Heart right ventricle (tissue), 16 donors: ENCODE measurements around the gene CPTP. TPM values are rescaled to one million over a fixed set of nuclear protein-coding genes. Genes with fewer than 3 reads are reported as not detected.

Source experiments
- ATAC-seq, 8 donors: fragments of 200-7000 bp; cut with Tn5 transposase; one replicate each; pipeline ENCODE4 v1.9.1; 2020; ENCODE audit warnings: mild to moderate bottlenecking in 8 of 8, moderate library complexity in 8 of 8, moderate number of reproducible peaks in 1 of 8
- DNase-seq, 2 donors: peaks; one replicate each; pipeline ENCODE4 v3.0.0-alpha.2; 2020
- H3K27ac ChIP-seq, 10 donors: fragments of 200-600 bp; sonication (generic) in 2 of 10; one replicate each; pipeline versions ENCODE4 v1.5.0 to v1.8.0; 2020 to 2022; ENCODE audit warnings: mild to moderate bottlenecking in 3 of 10
- H3K27me3 ChIP-seq, 7 donors: fragments of 200-600 bp; one replicate each; pipeline ENCODE4 v1.8.0; 2021 to 2022; ENCODE audit warnings: mild to moderate bottlenecking in 2 of 7
- H3K36me3 ChIP-seq, 9 donors: fragments of 200-600 bp; sonication (generic) in 1 of 9; one replicate each; pipeline versions ENCODE4 v1.5.0 to v1.8.0; 2020 to 2022; ENCODE audit warnings: mild to moderate bottlenecking in 2 of 9
- H3K4me1 ChIP-seq, 9 donors: fragments of 200-600 bp; sonication (generic) in 1 of 9; one replicate each; pipeline versions ENCODE4 v1.5.0 to v1.8.0; 2020 to 2022; ENCODE audit warnings: mild to moderate bottlenecking in 4 of 9
- H3K4me3 ChIP-seq, 10 donors: fragments of 200-600 bp; sonication (generic) in 2 of 10; one replicate each; pipeline versions ENCODE4 v1.5.0 to v1.8.0; 2020 to 2022; ENCODE audit warnings: mild to moderate bottlenecking in 7 of 10, moderate library complexity in 2 of 10
- H3K9me3 ChIP-seq, 11 donors: fragments of 200-600 bp in 10 of 11; sonication (generic) in 2 of 11; one replicate each; pipeline versions ENCODE4 v1.5.0 to v1.8.0; 2013 to 2022; ENCODE audit warnings: mild to moderate bottlenecking in 2 of 11, control low read depth in 1 of 11, moderate library complexity in 1 of 11
- WGBS, 2 donors: extraction: QIAGEN DNeasy Blood & Tissue Kit; methylation state at CpG; one replicate each; pipeline ENCODE4 v1.1.7; 2013; ENCODE audit warnings: inconsistent platforms in 1 of 2; 5-methylcytosine and 5-hydroxymethylcytosine counted together
- intact Hi-C, 10 donors: fragments of 100-400 bp; cut with DNase I; formaldehyde crosslinking; loops; one replicate each; pipeline versions ENCODE4 v1.11.1 to v1.14.2; 2022
- polyA plus RNA-seq, 2 donors: library from polyadenylated mRNA; stranded (reverse); fragments of 200-250 nt; gene quantifications; one replicate each; pipeline ENCODE4 v1.2.3, GENCODE V29; 2013
- total RNA-seq, 10 donors: library from RNA; stranded (reverse); fragmentation: NEBNext Ultra II Directional in 3 of 10; extraction: Animal tissue kit (Norgen Biotek cat#: 25700) in 3 of 10; gene quantifications; one replicate each; pipeline versions ENCODE4 v1.2.1 to v1.2.4, GENCODE V29; 2021 to 2023
- TF ChIP-seq, protein P1 (sequence below), 9 donors: fragments of 200-600 bp; sonication (generic) in 2 of 9; IDR thresholded peaks; one replicate each; pipeline versions ENCODE4 v1.5.0 to v1.8.0; 2021 to 2022; ENCODE audit warnings: antibody characterized with exemption in 9 of 9, mild to moderate bottlenecking in 5 of 9, moderate library complexity in 1 of 9
- donor health status: Arrhythmogenic right ventricular cardiomyopathy.
- donor health status: ischemic (EF 13 %, LVEDD 7.1; RV severe dilation, severe dysfunction).
- donor health status: healthy with polysubstance abuse.
- donor health status: DM: no; HTN: yes; CAD: no.
- donor health status: DM: no; HTN: no; CAD: no.
- donor health status: ischemic (EF 25% LVEDD 6.9; RV normal size, moderate dysfunction).
- donor health status: ischemic (EF 25% LVEDD 5.7; RV mildly dilated, moderate dysfunction).
- donor health status: healthy.
- donor health status: DM: yes; HTN: yes; CAD: no.
- donor health status: Ischemic cardiomyopathy.
- donor health status: ischemic (EF 35%, LVEDD 5.7; RV mildly dilated, moderate dysfunction).
- donor health status: nonischemic (EF 11% LVEDD 7.7; RV severe dilation, severe dysfunction).
- donor health status: DM: yes; HTN: yes; CAD: no.
- donor health status: PGD.
- donor health status: ischemic (EF 29% LVEDD 5.4; RV normal size, mild dysfunction).
- donor health status: nonischemic (EF 23%, LVEDD 6.1; RV moderate dilation, normal function).

The CPTP gene
- total and polyA plus RNA-seq, 12 donors = 49.4 to 222 (median 65.4) TPM

DNA sequence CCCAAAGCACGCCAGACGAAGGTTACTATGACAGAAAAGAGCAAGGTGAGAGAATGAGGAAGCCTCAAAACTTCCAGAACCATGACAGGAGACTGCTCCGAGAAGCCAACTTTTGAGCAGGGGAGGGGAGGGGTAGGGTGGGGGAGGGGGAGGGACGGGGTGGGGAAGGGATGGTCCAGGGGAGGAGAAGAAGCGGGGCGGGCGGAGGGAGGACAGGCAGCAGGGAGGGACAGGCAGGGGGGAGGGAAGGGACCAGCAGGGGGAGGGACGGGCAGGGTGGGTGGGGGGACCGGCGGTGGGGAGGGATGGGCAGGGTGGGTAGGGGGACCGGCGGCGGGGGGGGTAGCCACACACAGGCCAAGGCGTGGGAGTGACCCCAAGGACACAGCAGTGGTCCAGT lies 2.2 kb upstream of the CPTP start:
- ATAC-seq (no peak), DNase-seq (no peak)
- TF ChIP-seq, protein P1, sequence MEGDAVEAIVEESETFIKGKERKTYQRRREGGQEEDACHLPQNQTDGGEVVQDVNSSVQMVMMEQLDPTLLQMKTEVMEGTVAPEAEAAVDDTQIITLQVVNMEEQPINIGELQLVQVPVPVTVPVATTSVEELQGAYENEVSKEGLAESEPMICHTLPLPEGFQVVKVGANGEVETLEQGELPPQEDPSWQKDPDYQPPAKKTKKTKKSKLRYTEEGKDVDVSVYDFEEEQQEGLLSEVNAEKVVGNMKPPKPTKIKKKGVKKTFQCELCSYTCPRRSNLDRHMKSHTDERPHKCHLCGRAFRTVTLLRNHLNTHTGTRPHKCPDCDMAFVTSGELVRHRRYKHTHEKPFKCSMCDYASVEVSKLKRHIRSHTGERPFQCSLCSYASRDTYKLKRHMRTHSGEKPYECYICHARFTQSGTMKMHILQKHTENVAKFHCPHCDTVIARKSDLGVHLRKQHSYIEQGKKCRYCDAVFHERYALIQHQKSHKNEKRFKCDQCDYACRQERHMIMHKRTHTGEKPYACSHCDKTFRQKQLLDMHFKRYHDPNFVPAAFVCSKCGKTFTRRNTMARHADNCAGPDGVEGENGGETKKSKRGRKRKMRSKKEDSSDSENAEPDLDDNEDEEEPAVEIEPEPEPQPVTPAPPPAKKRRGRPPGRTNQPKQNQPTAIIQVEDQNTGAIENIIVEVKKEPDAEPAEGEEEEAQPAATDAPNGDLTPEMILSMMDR (IDR thresholded peaks at IDR 0.05) = no peak
- H3K36me3 ChIP-seq = peaks cover 0 to 54% (median 15%) of the 10 kb centered on the region in 9 donors
- H3K4me1 ChIP-seq = peaks cover 11 to 77% (median 51%) of the 10 kb centered on the region in 9 donors
- no peak overlapping the region for H3K4me3 ChIP-seq
- whole genome bisulfite sequencing, 2 donors = 86 to 87% methylated on average over 10 to 14 of the region's 14 CpGs
- no peaks in the 10 kb centered on the region for H3K27me3 ChIP-seq
- no peaks in the 10 kb centered on the region for H3K9me3 ChIP-seq
- no peak overlapping the region for H3K27ac ChIP-seq
- intact Hi-C loops = no loop called here

DNA sequence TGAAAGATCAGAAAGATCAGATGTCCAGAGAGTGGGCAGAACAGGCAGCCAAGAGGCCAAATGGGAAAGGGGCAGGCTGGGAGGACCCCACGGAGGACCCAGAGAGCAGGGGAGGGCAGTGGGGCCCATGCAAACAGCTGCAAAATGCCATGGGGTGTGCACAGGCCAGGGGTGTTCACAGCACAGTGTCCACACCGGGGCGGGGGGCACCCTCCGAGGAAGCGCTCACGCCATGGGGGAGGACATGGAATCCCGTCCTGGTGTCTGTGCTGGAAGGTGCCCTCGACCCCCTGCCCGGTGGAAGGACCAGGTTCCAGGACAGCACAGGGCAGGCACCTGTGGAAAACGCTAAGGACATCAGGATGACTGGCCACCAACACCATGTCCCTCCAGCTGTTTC lies 1.6 kb upstream of the CPTP start:
- no peak for ATAC-seq
- Histone ChIP-seq H3K36me3 (peaks cover 0 to 54% (median 20%) of the 10 kb centered on the region in 9 donors), H3K9me3 (no peaks in the 10 kb centered on the region), H3K27ac (no peak overlapping the region), H3K27me3 (no peaks in the 10 kb centered on the region), H3K4me1 (peaks cover 11 to 77% (median 48%) of the 10 kb centered on the region in 9 donors), H3K4me3 (peak overlapping the region in 1 of 10 donors; percentile 3)
- TF ChIP-seq, protein P1 (IDR thresholded peaks at IDR 0.05) = no peak
- 88 to 92% methylated on average over 10 of the region's 10 CpGs for WGBS, 2 donors
- no peak for DNase-seq
- intact Hi-C loops = no loop called here

DNA sequence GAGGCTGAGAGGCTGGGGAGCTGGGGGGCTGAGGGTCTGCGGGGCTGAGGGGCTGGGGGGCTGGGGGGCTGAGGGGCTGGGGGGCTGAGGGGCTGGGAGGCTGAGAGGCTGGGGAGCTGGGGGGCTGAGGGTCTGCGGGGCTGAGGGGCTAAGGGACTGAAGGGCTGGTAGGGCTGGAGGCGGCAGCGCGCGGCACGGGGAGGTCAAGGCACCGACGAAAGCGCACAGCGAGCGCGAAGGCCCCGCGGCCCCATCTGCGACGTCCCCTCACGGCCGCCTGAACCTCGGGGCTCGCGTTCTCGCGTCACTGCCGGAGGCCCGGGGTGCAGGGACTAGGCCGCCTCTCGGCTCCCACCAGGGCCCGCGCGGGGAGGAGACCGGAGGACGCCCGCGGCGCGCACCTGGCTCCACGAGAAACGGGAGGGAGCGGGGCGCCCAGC lies 498 bp upstream of the CPTP start:
- ATAC-seq (peak in 2 of 8 donors; percentile 0 to 3), DNase-seq (no peak)
- peak overlapping the region; percentile 69 to 100 (median 98) for H3K4me3 ChIP-seq
- no peaks in the 10 kb centered on the region for H3K9me3 ChIP-seq
- WGBS, 2 donors = 0 to 1% methylated on average over 19 to 41 of the region's 41 CpGs
- peaks cover 0 to 54% (median 26%) of the 10 kb centered on the region in 9 donors for H3K36me3 ChIP-seq
- H3K4me1 ChIP-seq = peaks cover 11 to 71% (median 49%) of the 10 kb centered on the region in 9 donors
- H3K27ac ChIP-seq = peak overlapping the region; percentile 66 to 99 (median 94)
- H3K27me3 ChIP-seq = no peaks in the 10 kb centered on the region
- intact Hi-C loops = loop anchor here in 1 of 10 donors (2.0 kb wide), 1 partner anchor 25 kb away; the partner anchor contains the start of gene DVL1
- TF ChIP-seq, protein P1 (IDR thresholded peaks at IDR 0.05) = no peak

DNA sequence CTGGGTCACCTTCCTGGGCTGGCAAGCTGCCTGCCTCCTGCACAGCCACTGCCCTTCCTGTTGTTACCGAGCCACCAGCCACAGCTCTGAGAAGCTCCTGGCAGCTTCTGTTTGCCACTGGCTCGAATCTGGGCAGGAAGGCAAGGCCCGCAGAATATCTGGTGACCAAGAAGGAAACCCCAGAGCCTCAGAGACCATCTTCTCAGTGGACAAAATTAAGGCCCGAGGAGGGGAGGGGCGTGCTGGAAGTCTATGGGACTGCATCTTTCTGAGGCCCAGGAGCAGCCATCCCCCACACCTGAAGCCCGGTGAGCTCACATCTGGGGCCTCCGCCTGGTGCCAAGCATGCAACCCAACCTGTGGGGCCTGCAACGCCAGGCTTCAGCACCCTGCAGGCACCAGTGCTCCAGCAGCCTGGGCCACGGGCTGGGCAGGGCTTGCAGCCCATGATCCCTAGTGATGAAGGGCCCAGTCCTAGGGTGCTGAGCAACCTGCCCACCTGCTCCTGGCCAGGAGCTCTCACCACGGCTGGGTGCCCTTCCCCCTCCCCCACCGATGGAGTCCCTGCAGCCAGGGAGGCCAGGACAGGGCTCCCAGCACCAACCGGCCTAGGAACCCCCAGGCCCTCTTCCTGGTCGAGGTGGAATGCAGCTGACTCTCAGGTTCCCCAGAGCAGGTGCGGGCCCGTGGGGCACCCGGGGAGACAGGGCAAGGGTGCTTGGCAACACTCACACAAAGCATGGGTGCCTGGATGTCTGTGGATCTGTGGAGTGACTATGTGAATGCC lies 879 bp downstream of the CPTP start:
- Histone ChIP-seq H3K27ac (peak overlapping the region; percentile 90 to 99 (median 94)), H3K27me3 (no peaks in the 10 kb centered on the region), H3K4me3 (peak overlapping the region; percentile 69 to 100 (median 98)), H3K4me1 (peaks cover 14 to 79% (median 53%) of the 10 kb centered on the region in 9 donors), H3K36me3 (peaks cover 0 to 43% (median 16%) of the 10 kb centered on the region in 9 donors), H3K9me3 (no peaks in the 10 kb centered on the region)
- ATAC-seq (peak in 6 of 8 donors; percentile 1 to 74 (median 64)), DNase-seq (peak; percentile 63 to 80)
- TF ChIP-seq, protein P1 (IDR thresholded peaks at IDR 0.05) = no peak
- 28 to 46% methylated on average over 16 of the region's 16 CpGs for WGBS, 2 donors
- intact Hi-C loops = loop anchor here in 1 of 10 donors (2.0 kb wide), 1 partner anchor 23 kb away; the partner anchor contains the start of gene DVL1
